Measurements from ENCODE around the gene GINS1.
A peak's percentile ranks its signal among the peaks of the same experiment; 100 is the strongest.
"Not testable (repeated sequence)": the region's sequence is repeated elsewhere in the genome, so short reads cannot be mapped to it uniquely, and the experiment has no call there.

Gene GINS1

DNA sequence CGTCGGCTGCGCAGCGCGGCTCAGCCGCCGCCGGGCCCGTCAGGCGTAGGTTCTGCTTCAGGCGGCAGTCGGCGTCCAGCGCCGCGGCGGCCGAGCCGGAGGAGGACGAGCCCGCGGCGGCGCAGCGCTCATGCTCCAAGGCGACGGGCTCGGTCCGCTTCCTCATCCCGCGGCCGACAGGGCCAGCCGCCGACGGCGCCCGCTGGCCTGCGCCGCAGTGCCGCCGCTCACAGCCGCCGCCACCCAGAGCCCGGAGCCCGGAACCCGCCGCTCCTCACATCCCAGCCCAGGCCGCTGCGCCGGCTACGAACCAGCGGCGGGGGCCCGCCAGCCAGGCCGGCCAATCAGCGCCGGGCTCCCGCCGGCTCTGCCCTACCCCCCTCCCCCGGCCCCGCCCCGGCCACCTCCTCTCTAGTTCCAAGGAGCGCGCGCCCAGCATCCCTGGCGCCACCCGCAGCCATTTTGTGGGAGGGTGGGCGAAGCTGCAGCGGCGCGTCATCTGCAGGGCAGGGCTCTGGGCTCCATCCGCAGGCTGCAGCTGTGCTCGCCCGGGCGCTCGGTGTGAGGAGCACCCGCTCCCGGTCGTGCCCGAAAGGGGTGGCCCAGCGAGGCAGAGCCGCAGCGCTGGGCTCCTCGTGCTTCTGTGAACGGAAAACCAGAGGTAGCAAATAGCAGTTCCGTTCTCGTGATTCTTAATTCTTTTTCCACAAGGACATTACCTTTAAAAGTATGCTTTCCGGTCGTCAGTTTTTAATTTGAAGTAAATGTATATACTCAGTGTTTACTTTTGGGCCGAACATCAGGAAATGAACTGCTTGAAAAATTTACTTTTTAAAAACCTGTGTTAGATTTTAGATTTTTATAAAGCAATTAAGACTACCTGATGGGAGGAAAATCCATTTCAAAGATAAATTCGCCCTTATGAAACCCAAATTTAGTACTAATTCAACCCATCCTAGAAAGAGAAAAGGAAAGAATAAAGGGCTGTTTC lies 16.6 kb upstream of the GINS1 start, which contains the start of gene ABHD12:
Gene ABHD12 (minus strand): TSS at position 298 of the 991 bp plus-strand sequence. CDS start 132 bp downstream, at position 166.
- DNase-seq, result peak; percentile 94

DNA sequence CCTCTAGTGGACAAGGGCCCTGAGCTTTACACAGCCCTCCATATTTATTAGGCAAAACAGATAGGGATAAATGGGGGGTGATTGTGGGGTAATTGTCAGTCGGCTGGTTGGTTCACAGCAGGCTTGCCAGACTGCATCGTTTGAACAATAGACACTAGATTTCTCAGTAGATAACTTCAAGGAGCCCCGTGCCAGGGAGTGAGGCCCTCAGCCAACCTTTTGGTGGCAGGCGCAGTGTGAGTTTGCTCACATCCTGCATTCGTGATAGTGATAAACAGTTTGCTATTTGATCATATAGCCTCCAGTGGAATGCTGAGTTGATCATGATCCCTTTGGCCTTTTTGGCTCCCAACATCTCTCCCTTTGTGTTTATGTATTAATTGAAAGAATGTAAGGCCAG lies 13.2 kb upstream of the GINS1 start:
- no peak for DNase-seq

DNA sequence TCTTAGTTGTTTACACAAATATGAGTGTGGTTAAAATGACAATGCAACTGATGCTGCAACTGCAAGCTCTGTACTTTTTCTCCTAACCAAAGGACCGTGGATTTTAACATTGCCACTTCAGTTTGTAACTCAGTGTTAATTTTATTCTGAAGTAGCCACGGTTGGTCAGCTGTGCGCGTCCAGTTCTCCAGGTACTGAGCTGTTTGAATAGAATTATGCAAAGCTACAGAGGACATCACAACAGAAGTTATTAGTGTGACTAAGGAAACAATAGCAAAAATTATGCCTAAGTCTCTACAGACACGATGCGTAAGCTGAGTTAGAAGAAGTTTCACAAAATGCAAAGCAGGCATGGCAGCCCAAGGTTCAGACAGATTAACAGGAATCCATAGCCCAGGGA lies 12.5 kb upstream of the GINS1 start:
- DNase-seq, result no peak

DNA sequence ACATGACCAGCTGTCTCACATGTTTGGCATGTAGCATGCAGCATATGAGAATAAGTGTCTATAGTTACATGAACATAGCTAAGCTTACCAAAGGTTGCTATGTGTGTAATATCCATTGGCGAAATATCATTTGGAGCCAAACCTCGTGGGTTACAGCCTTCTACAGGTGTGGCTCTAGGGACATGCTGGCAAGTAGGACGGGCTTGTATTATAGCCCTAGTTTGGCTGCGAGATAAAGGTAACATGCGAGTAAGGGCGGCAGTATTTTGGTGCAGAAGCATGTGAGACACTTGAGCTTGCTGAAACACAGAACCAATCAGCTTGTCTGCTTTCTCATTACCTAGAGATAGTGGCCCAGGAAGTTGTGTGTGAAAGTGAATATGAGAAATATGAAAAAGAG lies 10.4 kb upstream of the GINS1 start:
- DNase-seq, result no peak

DNA sequence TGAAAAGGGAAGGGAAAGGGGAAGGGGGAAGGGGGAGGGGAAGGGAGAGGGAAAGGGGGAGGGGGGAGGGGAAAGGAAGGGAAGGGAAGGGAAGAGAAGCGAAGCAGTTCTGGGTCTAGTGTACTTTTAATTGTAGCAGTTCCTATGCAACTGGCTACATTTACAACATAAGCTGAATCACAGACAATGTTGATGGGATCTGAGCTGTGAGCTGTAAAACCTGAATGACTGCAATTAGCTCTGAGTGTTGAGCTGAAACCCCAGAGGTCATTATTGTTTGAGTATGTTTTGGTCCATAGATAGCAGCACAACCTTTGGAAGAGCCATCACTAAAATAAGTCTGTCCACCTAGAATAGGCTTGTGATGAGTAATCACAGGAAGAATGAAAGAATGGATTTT lies 9.7 kb upstream of the GINS1 start:
- no peak for DNase-seq

DNA sequence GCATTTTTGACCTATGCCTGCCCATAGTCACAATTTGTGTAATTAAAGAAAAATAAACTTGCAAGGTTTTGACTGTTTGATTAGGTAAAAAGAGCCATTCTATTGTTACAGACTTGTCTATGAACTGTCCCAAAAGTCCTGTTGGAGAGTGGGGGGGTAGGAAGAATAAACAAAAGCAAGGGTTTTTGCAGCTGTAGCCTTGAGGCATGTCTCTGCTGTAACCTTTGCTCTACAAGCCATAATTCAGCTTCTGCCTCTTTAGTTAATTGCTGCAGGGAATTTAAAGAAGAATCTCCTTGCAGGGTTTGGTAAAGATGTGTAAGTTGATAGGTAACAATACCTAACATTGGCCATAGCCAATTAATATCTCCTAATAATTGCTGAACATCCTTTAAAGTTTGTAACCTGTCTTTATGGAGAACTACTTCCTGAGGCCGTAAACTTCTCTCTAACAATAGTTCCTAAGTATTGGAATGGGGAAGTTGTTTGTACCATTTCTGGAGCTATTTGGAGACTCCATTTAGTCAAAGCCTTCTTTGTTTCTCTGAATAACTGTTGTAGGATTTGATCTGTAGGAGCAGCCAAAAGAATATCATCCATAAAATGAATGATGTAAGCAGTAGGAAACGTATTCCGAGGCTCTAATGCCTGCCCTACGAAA lies 9.0 kb upstream of the GINS1 start:
- DNase-seq, result no peak

DNA sequence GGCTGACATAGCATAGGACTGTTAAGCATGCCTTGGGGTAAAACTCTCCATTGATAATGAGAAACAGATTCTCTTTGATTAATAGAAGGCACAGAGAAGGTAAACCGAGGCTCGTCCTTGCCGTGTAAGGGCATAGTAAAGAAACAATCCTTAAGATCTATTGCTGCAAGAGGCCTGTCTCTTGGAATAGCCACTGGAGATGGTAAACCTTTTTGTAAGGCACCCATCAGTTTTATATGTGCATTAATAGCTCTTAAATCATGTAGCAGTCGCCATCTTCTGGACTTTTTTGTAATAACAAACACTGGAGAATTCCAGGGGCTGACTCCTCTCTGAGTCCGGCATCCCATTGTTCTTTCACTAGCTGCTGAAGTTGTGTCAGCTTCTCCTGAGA lies 8.4 kb upstream of the GINS1 start:
- DNase-seq, result peak; percentile 64

DNA sequence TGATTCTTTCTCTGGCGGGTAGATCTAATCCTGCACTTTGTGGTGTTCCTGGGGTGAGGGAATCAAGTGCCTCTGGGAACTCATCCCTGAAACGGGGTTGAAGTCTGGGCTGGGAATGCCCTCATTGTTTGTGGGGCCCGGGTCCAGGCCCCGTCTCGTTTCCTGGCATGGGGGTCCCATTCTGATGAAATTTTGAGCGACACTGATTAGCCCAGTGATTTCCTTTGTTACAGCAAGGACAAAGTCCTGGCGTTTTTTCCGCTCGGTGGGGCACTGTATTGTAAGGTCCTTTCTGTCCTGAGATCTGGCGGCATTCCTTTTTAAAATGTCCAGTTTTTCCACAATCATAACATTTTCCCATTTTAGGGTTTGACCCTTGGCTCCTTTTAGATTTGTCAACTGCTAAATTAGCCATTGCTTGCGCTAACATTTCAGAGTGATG lies 7.2 kb upstream of the GINS1 start:
- not testable (repeated sequence) for DNase-seq

DNA sequence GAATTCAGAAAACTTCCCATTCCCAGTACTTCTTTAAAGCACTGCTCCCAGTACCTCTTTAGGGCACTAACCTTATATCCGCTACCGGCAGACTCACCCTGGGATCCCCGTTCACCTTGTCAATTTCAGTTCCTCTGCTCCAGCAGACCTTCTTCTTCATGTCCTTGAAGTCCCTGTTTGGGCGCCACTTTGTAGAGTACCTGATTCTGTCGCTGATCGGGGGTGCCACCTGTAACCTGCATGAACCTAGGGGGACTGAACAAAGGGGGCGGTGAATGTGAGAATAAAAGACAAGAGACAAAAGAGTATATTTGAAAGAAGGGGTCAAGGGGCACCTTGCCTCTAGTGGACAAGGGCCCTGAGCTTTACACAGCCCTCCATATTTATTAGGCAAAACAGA lies 4.9 kb upstream of the GINS1 start:
- DNase-seq, result no peak

DNA sequence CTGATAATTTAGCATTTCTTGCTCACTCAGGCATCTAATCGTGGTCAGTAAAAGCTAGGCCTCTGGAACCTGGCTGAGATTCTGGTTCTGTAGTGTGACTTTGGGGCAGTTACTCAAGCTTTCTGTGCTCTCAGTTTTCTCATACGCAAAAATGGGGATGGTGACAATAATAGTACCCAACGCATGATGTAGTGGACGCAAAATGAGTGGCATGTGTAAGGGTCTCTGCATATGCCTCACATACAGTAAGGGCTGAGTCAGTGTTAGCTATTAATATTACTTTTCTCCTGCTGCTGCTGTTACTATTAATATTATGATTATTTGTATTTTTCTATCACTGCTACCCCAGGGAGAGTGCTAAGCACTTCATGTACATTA lies 686 bp downstream of the GINS1 start:
- no peak for DNase-seq

DNA sequence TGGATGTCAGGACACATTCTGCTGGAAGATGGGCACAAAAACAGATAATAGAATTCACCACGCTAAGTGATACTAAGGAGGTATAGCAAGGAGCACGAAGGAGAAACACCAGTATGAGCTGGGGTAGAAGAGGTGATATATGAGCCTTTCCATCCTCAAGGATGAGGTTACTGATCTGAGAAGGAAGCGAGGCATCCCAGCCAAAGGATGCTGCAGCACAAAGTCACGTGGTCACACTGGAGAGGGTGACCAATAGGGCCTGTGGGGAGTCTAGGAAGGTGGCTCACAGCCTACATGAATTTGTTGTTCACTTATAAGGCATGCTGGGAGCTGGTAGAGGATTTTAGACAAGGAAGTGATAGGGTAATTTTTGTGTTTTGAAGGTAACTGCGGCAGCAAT lies 1.4 kb downstream of the GINS1 start:
- DNase-seq, result no peak

DNA sequence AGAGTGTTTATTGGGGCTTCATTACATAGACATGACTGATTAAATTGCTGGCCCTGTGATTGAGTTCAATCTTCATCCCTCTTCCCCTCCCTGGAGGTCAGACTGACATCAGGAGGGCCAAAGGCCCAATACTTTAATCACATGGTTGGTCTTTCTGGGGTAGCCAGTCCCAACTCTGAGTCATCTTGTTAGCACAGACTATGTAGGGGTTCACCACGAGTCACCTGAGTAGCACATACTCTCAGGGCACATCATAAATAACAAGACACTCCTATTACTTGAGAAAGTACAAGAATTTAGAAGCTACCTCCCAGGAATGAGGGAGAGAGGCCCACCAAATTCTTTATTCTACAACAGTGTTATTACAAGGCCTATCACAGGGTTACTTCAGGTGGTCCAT lies 11.3 kb downstream of the GINS1 start:
- no peak for DNase-seq

DNA sequence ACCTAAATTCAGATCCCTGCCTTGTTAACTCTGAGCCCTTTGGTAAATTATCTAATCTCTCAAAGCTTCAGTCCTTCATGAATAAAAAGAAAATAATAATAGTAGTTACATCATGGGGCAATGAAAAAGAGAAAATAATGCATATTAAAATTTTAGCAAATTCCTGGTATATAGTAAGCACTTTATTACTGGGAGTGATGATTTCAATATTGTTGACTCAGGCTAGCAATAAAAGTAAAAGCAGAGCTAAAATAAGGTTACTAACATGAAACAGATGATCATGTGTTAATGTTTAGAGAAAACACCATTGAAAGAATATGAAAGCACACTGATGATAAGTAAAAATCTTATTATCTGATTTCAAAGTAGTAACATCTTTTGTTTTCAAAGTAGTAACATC lies 13.6 kb downstream of the GINS1 start:
- no peak for DNase-seq

DNA sequence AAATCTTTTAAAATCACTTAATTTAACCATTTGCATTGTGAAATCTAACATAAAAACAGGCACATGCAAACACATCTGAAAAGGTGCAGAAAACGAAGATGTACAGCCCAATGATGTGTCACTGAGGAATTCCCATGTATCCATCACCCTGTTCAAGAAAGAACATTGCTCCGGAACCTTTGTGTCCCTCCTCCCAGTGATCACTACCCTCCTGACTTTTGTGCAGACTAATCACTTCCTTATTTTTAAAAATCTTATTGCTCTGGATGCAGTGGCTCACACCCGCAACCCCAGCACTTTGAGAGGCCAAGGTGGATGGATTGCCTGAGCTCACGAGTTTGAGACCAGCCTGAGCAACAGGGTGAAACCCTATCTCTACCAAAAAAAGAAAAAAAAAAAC lies 14.6 kb downstream of the GINS1 start:
- DNase-seq, result no peak

DNA sequence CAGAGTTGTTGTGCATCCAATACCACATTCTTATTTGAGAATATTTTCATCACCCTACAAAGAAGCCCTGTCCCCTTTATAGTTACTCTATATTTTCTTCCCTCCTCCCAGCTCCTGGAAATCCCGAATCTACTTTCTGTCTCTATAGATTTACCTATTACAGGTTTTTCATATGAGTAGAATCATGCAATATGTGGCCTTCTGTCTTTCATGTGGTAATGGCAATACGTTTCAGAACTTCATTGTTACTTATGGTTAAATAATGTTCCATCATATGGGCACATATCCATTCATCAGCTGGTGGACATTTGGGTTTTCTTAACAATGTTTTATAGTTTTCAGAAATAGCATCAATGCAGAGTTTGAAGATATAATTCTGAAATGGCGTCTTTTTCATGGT lies 17.1 kb downstream of the GINS1 start:
- no peak for DNase-seq

DNA sequence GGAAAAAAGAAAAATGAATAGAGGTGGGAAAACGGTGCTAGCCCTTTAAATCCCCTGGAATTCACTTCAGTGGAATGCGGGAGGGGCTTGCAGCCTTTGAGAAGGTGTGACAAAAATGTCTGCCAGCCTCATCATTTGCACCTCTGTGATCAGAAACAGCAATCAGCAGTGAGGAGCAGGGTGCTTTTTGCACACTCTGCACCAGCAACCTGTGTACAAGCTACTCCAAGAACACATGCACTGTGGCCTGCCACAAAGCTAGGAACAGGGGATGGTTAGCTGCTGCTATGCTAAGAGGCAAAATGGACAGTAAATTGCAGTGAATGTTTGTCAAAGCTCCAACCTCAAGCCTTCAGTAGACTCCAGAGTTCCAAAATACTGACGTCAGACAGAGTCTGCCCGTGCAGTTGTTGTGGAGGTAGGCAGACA lies 29.7 kb downstream of the GINS1 start:
- no peak for DNase-seq

DNA sequence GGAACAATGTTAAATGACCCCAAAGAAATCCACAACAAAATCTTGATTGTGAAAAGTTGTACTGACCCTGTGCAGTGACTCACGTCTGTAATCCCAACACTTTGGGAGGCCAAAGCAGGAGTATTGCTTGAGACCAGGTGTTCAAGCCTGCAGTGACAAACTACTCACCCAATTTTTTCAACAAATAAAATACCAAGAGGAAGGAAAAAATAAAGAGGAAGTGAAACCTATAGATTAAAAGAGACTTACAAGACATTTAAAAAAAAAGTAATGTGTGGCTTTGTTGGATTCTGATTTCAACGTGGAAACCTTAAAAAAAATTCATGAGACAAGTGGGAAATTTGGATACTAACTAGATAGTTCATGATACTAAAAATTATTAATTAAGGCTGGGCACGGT lies 31.9 kb downstream of the GINS1 start:
- no peak for DNase-seq

DNA sequence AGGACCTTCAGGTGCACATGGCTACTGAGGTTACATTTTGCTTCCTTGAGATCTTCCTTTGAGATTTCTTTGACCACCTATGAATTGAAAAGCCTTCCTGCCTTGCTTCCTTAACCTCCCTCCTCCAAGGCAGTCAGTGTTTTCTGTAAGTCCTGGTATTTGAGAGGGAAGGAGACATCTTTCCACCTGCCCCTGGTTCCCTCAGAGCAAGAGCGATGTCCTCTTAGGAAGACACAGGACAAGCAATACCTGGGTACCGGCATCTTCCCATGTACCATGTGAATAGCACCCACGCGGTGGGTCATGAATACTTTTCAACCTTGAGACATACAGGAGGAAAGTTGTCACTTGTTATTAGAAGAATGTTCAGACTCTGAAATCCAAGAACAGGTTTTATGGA lies 37.1 kb downstream of the GINS1 start:
- no peak for DNase-seq

DNA sequence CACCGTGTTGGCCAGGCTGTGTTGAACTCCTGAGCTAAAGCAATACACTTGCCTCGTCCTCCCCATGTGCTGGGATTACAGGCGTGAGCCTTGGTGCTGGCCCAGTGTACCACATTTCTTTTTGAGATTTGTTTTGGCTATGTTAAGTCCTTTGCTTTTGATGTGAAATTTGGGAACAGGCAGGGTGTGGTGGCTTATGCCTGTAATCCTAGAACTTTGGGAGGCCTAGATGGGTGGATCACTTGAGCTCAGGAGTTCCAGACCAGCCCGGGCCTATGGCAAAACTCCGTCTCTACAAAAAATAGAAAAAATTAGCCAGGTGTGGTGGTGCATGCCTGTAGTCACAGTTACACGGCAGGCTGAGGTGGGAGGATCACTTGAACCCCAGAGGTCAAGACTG lies 40.2 kb downstream of the GINS1 start:
- DNase-seq, result no peak

DNA sequence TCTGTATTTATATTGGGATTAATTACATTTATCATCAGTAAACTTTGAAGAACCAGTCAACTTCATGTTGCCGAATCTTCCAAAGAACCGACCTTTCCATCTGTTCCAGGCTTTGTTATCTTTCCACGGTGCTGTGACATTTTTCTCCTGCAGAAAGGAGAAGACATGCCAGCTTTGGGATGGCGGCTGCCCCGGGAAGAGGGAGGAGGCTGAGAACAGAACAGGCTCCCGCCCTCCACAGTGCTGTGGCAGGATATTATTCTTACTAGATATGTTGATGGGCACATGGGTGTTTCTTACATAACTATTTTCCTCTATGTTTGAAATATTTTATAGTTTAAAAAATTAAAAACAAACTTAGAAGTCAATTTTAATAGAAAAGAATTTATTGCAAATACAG lies 44.9 kb downstream of the GINS1 start:
- DNase-seq, result no peak

DNA sequence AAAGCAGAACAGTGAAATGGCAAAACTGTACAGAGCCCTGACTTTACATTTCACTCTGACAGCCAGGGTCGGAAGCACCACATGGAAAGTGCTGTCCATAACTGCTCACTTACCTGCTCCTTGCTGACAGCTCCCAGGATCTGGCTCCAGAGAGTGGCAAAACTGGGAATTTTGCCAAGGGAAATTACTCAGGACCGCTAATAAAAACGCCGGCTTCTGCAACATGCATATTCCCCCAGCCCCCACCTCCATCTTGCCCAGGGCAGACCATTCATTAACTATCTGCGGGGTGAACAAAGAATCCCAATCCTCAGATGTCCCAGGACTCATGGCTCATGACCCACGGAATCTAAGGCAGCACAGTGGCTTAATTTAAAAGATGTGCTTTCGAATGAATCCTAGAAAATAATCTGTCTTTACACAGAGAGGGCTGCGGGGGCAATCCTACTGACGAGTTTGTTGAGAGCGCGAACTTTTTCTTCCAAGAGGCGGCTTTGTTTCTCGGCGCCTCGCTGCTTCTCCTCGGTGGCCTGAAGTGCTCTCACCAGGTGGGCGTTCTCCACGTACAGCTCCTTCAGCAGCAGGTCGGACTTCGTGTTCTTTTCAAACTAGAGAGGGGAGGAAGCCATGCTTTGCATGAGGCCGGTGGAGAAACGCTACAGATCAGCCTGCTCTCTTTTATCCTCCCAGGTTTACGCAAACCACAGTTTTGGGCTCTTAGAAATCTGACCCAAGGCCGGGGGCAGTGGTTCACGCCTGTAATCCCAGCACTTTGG lies 45.8 kb downstream of the GINS1 start:
- DNase-seq, result no peak

DNA sequence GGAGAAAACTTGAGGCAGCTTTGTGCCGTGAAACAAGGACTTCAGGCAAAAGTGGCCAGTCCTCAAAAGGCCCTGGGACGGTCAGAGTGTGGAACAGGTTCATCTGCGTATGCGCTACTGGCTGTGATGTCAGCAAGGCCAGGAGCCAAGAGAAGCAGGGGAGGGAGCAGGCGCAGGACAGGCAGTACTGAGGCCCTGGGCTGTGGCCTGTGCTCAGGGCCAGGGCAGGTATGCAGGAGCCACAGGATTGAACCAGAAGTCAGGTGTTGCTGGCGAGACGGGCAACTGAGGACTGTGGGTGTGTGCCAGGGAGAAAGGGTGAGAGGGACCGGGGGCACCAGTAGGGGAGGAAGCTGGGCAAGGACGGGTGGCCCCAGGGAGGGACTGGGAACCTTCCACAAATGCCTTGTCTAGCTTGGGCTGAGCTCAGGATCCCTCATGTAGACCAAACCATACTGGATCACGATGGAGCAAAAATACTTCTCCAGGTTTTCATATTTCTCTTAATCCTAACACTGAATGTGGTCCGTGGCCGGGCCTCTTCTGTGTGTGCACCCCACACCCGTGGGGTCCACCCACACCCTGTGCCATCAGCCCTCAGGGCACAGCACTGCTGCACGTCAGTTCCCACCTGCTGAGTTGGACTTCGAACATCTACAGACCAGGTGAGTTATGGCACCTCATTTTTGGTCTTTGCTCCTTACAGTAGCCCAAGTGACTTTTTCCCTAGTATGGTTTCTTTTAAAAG lies 46.9 kb downstream of the GINS1 start:
- no peak for DNase-seq

All from CD4-positive, alpha-beta T cell treated with Interleukin-12 subunit alpha and Interleukin-12 subunit beta, for 1 hour (primary cell).